Neural crest cell (in vitro differentiated cells): ENCODE results near the gene NAPB. TPM values are rescaled to one million over a fixed set of nuclear protein-coding genes. Genes with fewer than 3 reads are reported as not detected.

Experiments used
- DNase-seq: peaks from one replicate; pipeline ENCODE4 v3.0.0; 2021; ENCODE audit warnings: low read depth, mixed read lengths, low spot score
- H3K27ac Mint-ChIP-seq: one replicate; pipeline ENCODE4 v1.8.0; 2021; ENCODE audit warnings: mild to moderate bottlenecking, mixed read lengths; ENCODE audit not compliant: unreplicated experiment
- H3K27me3 Mint-ChIP-seq: 2 replicates; pipeline ENCODE4 v1.8.0; 2021; ENCODE audit warnings: low read depth, mild to moderate bottlenecking, mixed read lengths
- H3K36me3 Mint-ChIP-seq: 2 replicates; pipeline ENCODE4 v1.8.0; 2021; ENCODE audit warnings: low read depth, mild to moderate bottlenecking, mixed read lengths
- H3K4me1 Mint-ChIP-seq: 2 replicates; pipeline ENCODE4 v1.8.0; 2021; ENCODE audit warnings: mixed read lengths
- H3K4me3 Mint-ChIP-seq: one replicate; pipeline ENCODE4 v1.8.0; 2021; ENCODE audit warnings: mild to moderate bottlenecking, mixed read lengths
- H3K9me3 Mint-ChIP-seq: 2 replicates; pipeline ENCODE4 v1.8.0; 2021; ENCODE audit warnings: mixed read lengths
- total RNA-seq: library from RNA; stranded (reverse); gene quantifications from 2 replicates; pipeline ENCODE4 v1.2.1, GENCODE V29; 2021
- TF ChIP-seq, protein P1 (sequence below): fragments of 200-600 bp; sonication (generic); conservative IDR thresholded peaks from 2 replicates; pipeline ENCODE4 v1.5.0; 2021; ENCODE audit warnings: antibody characterized with exemption, mild to moderate bottlenecking

Gene NAPB
- total RNA-seq, 1 donor from 2014 or later, result 14.6 TPM

DNA sequence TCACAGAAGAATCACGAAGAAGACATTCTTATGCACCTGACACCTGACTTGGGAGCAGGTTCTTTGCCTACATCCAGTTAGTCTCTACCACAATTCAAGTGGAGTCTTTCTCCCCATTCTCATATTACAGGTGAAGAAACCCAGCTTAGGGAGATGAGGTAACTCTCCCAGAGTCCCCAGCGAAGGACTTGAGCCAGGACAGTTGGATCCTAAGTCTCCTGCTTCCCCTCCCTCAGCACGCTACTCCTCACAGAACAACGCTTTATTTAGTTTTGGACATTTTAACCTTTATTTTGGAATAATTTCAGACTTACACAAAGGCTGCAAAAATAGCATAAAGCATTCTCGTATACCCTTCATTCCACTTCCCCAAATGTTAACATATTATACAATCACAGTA is 17.4 kb upstream of the NAPB start:
- Mint-ChIP-seq H3K4me3 (no peak overlapping the region), H3K4me1 (peaks cover 5% of the 10 kb centered on the region), H3K9me3 (no peaks in the 10 kb centered on the region), H3K27ac (no peak overlapping the region), H3K27me3 (peaks cover 3% of the 10 kb centered on the region), H3K36me3 (no peaks in the 10 kb centered on the region)
- TF ChIP-seq, protein P1, sequence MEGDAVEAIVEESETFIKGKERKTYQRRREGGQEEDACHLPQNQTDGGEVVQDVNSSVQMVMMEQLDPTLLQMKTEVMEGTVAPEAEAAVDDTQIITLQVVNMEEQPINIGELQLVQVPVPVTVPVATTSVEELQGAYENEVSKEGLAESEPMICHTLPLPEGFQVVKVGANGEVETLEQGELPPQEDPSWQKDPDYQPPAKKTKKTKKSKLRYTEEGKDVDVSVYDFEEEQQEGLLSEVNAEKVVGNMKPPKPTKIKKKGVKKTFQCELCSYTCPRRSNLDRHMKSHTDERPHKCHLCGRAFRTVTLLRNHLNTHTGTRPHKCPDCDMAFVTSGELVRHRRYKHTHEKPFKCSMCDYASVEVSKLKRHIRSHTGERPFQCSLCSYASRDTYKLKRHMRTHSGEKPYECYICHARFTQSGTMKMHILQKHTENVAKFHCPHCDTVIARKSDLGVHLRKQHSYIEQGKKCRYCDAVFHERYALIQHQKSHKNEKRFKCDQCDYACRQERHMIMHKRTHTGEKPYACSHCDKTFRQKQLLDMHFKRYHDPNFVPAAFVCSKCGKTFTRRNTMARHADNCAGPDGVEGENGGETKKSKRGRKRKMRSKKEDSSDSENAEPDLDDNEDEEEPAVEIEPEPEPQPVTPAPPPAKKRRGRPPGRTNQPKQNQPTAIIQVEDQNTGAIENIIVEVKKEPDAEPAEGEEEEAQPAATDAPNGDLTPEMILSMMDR, result no peak
- no peak for DNase-seq

DNA sequence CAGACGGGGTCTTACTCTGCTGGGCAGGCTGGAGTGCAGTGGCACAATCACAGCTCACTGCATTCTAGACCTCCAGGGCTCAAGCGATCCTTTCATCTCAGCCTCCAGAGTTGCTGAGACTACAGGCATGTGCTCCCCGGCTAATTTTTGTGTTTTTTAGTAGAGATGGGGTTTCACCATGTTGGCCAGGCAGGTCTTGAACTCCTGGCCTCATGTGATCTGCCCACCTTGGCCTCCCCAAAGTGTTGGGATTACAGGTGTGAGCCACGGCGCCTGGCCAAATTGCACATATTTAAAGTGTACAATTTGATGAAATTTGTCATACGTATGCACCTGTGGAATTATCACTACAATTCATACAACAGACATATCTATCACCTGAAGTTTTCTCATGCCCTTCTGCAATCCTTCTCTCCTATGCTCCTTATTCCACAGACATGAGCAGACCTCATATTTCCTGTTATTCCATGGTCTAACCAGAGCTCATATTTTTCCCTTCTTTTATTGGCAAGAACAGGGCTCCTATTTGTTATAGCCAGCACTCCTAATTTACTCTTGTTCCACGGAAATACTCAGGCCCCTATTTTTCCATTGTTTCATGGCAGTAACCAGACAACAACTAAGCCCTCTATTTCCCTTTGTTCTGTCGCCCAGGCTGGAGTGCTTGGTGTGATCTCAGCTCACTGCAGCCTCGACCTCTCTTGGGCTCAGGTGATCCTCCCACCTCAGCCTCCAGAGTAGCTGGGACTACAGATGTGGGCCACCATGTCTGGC is 16.0 kb upstream of the NAPB start:
- Mint-ChIP-seq H3K36me3 (no peaks in the 10 kb centered on the region), H3K4me3 (no peak overlapping the region), H3K4me1 (peaks cover 5% of the 10 kb centered on the region), H3K27me3 (peaks cover 3% of the 10 kb centered on the region), H3K27ac (no peak overlapping the region), H3K9me3 (no peaks in the 10 kb centered on the region)
- DNase-seq, result no peak
- TF ChIP-seq, protein P1, result no peak

DNA sequence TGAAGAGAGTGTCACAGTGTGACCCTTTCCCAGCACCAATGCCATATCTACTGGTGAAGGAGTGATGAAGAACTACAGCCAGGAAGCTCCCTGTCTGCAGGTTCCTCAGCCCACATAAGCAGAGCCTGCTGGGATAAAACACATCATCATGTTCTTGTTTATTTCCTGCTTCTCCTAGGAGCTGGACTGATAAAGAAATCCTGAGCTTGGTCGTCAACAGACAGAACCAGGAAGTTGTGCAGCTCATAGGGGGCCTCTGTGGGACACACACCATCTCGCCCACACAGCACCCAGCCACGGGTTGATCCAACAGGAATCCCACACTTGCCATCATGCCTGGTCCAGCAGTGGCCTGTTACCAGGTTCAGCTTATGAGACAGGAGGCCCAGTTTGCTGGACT is 15.4 kb upstream of the NAPB start:
- DNase-seq, result no peak
- Mint-ChIP-seq H3K9me3 (no peaks in the 10 kb centered on the region), H3K4me1 (peaks cover 2% of the 10 kb centered on the region), H3K4me3 (no peak overlapping the region), H3K27me3 (peaks cover 3% of the 10 kb centered on the region), H3K36me3 (no peaks in the 10 kb centered on the region), H3K27ac (no peak overlapping the region)
- TF ChIP-seq, protein P1, result no peak

DNA sequence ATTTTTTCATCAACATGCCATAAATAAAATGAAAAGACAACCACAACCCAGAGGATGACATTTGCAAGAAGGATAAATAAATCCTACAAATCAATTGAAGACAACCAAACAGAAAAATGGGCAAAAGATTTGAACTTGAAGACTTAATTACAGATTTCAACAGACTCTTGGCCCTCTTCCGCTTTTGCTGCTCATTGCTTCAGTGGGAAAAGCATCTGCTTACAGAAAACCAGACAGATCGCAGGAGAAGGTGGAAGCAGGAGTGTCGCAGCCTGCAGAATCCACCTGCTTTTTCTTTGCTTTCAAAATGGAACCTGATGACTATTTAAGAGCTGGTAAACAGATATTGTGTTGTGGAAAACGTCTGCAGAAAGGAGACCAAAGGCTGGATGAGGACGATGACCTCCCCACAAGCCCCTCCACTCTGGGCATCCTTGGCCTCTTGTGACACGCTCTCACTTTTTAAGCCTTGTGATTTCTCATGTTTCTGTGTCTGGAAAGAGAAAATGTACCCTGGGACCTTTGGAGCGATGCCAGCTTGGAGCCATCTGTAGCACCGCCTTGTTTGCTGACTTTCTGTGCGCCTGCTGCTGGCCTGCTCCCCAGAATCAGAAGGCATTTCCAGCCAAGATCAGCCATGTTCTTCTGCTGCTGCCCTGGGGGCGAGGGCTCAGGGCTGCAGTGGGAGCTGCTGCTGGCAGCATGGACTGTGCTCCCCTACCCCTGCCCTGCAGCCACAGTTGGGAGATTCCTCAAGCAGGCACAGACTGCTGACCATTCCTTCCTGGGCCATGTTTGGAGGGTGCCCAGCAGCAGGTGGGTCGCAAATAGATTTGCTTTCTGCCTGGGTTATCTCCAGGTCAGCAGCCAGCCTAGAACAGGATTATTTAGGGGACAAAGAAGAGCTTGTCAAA is 14.6 kb upstream of the NAPB start:
- TF ChIP-seq, protein P1, result no peak
- Mint-ChIP-seq H3K27me3 (peaks cover 3% of the 10 kb centered on the region), H3K4me1 (no peaks in the 10 kb centered on the region), H3K27ac (no peak overlapping the region), H3K9me3 (no peaks in the 10 kb centered on the region), H3K4me3 (no peak overlapping the region), H3K36me3 (no peaks in the 10 kb centered on the region)
- DNase-seq, result no peak

DNA sequence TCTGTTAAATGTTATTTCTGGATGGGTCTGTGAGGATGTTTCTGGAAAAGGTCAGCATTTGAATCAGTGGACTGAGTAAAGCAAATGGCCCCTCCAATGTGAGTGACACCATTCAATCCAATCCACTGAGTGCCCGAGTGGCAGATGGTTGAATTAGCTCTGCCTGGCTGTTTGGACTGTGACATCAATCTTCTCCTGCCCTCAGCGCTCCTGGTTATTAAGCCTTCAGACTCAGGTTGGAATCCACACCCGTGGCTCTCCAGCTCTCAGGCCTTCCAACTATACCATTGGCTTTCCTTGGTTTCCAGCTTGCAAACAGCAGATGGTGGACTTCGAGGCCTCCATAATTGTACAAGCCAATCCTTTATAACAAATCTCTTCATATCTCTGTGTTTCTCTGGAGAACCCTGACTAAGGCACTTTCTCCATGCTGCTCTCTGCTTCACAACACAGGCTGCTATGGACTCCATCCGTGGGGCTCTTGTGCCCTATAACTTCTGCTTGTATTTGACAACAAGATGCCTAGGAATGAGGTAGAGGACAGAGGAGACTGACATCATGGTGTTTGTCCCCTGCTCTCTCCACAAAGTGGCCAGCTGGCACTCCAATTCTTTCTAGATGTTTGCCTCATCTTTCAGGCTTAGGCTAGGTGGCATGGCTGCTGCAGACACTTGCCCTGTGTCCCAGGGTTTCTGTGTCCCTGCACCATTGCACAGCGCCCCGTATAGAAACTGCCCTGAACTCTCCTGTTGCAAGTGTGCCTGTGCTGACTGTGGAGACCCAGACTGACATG is 13.4 kb upstream of the NAPB start:
- TF ChIP-seq, protein P1, result no peak
- Mint-ChIP-seq H3K36me3 (no peaks in the 10 kb centered on the region), H3K4me1 (no peaks in the 10 kb centered on the region), H3K27ac (no peak overlapping the region), H3K4me3 (no peak overlapping the region), H3K27me3 (no peaks in the 10 kb centered on the region), H3K9me3 (no peaks in the 10 kb centered on the region)
- no peak for DNase-seq
